HCT116 (cell line): Measurements from ENCODE around the gene BBS4. TPM values are rescaled to one million over a fixed set of nuclear protein-coding genes. Genes with fewer than 3 reads are reported as not detected.

Source experiments
- ATAC-seq: fragments of 200-7000 bp; cut with Tn5 transposase; 2 replicates; pipeline ENCODE4 v1.9.1; 2020; ENCODE audit warnings: mild to moderate bottlenecking, moderate library complexity
- BruUV-seq: library from RNA; stranded (reverse); fragments of 400-500 nt; replicated peaks from 2 replicates; lab custom pipeline; 2021; lab: Mats Ljungman, UMichigan
- CTCF ChIA-PET: fragments of 300-600 bp; sonication (Branson Sonifier 250); formaldehyde crosslinking; loops from one replicate; lab custom pipeline; 2021; ENCODE audit warnings: antibody characterized with exemption; lab: Charles Lee
- POLR2A ChIA-PET: fragments of 300-600, 350-600 bp; sonication (Branson Sonifier 250); formaldehyde crosslinking; loops from one replicate; lab custom pipeline; 2021; ENCODE audit warnings: antibody characterized with exemption; lab: Charles Lee
- RAD21 ChIA-PET, 2 experiments: fragments of 300-600 bp; sonication (Branson Sonifier 250); formaldehyde crosslinking; loops; one replicate each; lab custom pipeline; 2023; ENCODE audit warnings: low total read pairs in 2 of 2; ENCODE audit not compliant: uncharacterized antibody in 2 of 2, unreplicated experiment in 2 of 2, low non-redundant PET in 1 of 2; lab: Charles Lee
- DNase-seq: peaks from one replicate; pipeline ENCODE4 v3.0.0-alpha.2; 2010; ENCODE audit warnings: low read depth, low spot score
- H2AFZ ChIP-seq: fragments of 200-600 bp; shearing (Covaris generic), sonication (generic); 2 replicates; pipeline ENCODE4 v1.6.1; 2017; ENCODE audit warnings: low read depth, mixed run types, mixed read lengths, antibody characterized with exemption, low read length; ENCODE audit not compliant: poor library complexity, severe bottlenecking
- H3K27ac ChIP-seq: 2 replicates; pipeline ENCODE4 v1.5.1; 2012; ENCODE audit warnings: low read depth, low read length
- H3K27me3 ChIP-seq: fragments of 200-600 bp; sonication (generic); 2 replicates; pipeline ENCODE4 v1.6.1; 2016; ENCODE audit warnings: mixed run types, low read length, mixed read lengths; ENCODE audit not compliant: insufficient read depth
- H3K36me3 ChIP-seq, 2 experiments: fragments of 200-500 bp in 1 of 2; fragments of 200-600 bp in 1 of 2; sonication (Bioruptor generic) in 1 of 2; sonication (generic) in 1 of 2; 2 replicates each; pipeline versions ENCODE4 v1.5.1 to v1.6.1; 2014 to 2016; ENCODE audit warnings: low read length in 2 of 2, inconsistent platforms in 1 of 2, mixed read lengths in 1 of 2, mixed run types in 1 of 2; ENCODE audit not compliant: insufficient read depth in 2 of 2, control insufficient read depth in 1 of 2
- H3K4me1 ChIP-seq, 2 experiments: fragments of 200-600 bp in 1 of 2; sonication (generic) in 1 of 2; 2 replicates each; pipeline versions ENCODE4 v1.5.1 to v1.6.1; 2012 to 2017; ENCODE audit warnings: low read length in 2 of 2, inconsistent platforms in 1 of 2, mild to moderate bottlenecking in 1 of 2, mixed read lengths in 1 of 2, mixed run types in 1 of 2, moderate library complexity in 1 of 2; ENCODE audit not compliant: insufficient read depth in 2 of 2, control insufficient read depth in 1 of 2
- H3K4me2 ChIP-seq: fragments of 200-600 bp; sonication (generic); 2 replicates; pipeline ENCODE4 v1.6.1; 2017; ENCODE audit warnings: mixed run types, low read length, mixed read lengths
- H3K4me3 ChIP-seq, 2 experiments: fragments of 200-600 bp in 1 of 2; sonication (generic) in 1 of 2; replicated peaks in 1 of 2; 2 replicates each; pipeline ENCODE4 v1.5.1; 2011 to 2016; ENCODE audit warnings: low read length in 2 of 2, control low read depth in 1 of 2, low read depth in 1 of 2, mild to moderate bottlenecking in 1 of 2, mixed read lengths in 1 of 2, mixed run types in 1 of 2
- H3K79me2 ChIP-seq: fragments of 200-600 bp; sonication (generic); 2 replicates; pipeline ENCODE4 v1.6.1; 2017; ENCODE audit warnings: mild to moderate bottlenecking, mixed run types, low read length, moderate library complexity, mixed read lengths; ENCODE audit not compliant: insufficient read depth
- H3K9ac ChIP-seq: fragments of 200-600 bp; sonication (generic); 2 replicates; pipeline ENCODE4 v1.6.1; 2016; ENCODE audit warnings: low read length, mixed read lengths
- H3K9me2 ChIP-seq: fragments of 200-600 bp; sonication (generic), shearing (Covaris generic); 2 replicates; pipeline ENCODE4 v1.6.1; 2017; ENCODE audit warnings: mixed run types, mild to moderate bottlenecking, moderate library complexity; ENCODE audit not compliant: insufficient read depth
- H3K9me3 ChIP-seq, 2 experiments: fragments of 200-500 bp in 1 of 2; fragments of 200-600 bp in 1 of 2; sonication (Bioruptor generic) in 1 of 2; sonication (generic) in 1 of 2; 2 replicates each; pipeline ENCODE4 v1.6.1; 2014 to 2017; ENCODE audit warnings: low read length in 2 of 2, mixed read lengths in 2 of 2, inconsistent platforms in 1 of 2, low read depth in 1 of 2, mild to moderate bottlenecking in 1 of 2, mixed run types in 1 of 2, moderate library complexity in 1 of 2; ENCODE audit not compliant: control insufficient read depth in 1 of 2, insufficient read depth in 1 of 2
- H4K20me1 ChIP-seq: fragments of 200-600 bp; sonication (generic), shearing (Covaris generic); 2 replicates; pipeline ENCODE4 v1.6.1; 2017; ENCODE audit warnings: mixed run types, mild to moderate bottlenecking, moderate library complexity; ENCODE audit not compliant: insufficient read depth
- EZH2phosphoT487 ChIP-seq: fragments of 200-600 bp; IDR thresholded peaks from 2 replicates; pipeline ENCODE4 v1.6.1; 2018; ENCODE audit warnings: antibody characterized with exemption, borderline replicate concordance
- JUND ChIP-seq: IDR thresholded peaks from 2 replicates; pipeline ENCODE4 v1.6.1; 2012
- YY1 ChIP-seq: IDR thresholded peaks from 2 replicates; pipeline ENCODE4 v1.6.1; 2011; ENCODE audit warnings: low read length, low read depth, moderate library complexity, mild to moderate bottlenecking; ENCODE audit not compliant: insufficient replicate concordance; ENCODE audit errors: extremely low read depth
- ZBTB33 ChIP-seq: IDR thresholded peaks from 2 replicates; pipeline ENCODE4 v1.6.1; 2011; ENCODE audit warnings: mild to moderate bottlenecking, low read length, moderate library complexity; ENCODE audit not compliant: insufficient replicate concordance; ENCODE audit errors: extremely low read depth
- intact Hi-C: fragments of 100-400 bp; cut with micrococcal nuclease; formaldehyde crosslinking; loops from 2 replicates; pipeline ENCODE4 v1.10.0; 2022
- total RNA-seq: library from RNA; stranded (reverse); gene quantifications from one replicate; pipeline ENCODE4 v1.2.1, GENCODE V29; 2021; ENCODE audit not compliant: unreplicated experiment
- TF ChIP-seq, protein P1 (sequence below), 3 experiments: fragments of 200-600 bp in 1 of 3; sonication (generic) in 1 of 3; IDR thresholded peaks in 2 of 3; conservative IDR thresholded peaks in 1 of 3; 2 replicates each; pipeline ENCODE4 v1.5.1; 2012 to 2017; ENCODE audit warnings: low read depth in 2 of 3, low read length in 2 of 3, antibody characterized with exemption in 1 of 3, borderline replicate concordance in 1 of 3, control low read depth in 1 of 3, mild to moderate bottlenecking in 1 of 3, mixed read lengths in 1 of 3, mixed run types in 1 of 3, moderate library complexity in 1 of 3; ENCODE audit not compliant: insufficient read depth in 1 of 3

BBS4 gene
- total RNA-seq, 1 experiment from 2014 or later = 10.0 TPM

- Histone ChIP-seq H3K27ac (no peak overlapping the region), H3K4me3 (no peak overlapping the region), H3K9me3 (peaks cover 0 to 18% of the 10 kb centered on the region in 2 experiments; a peak in 2 of 4 replicates), H3K9ac (no peak overlapping the region), H3K36me3 (peaks cover 27 to 49% of the 10 kb centered on the region in 2 experiments; a peak in 3 of 4 replicates), H3K4me2 (no peak overlapping the region), H3K4me1 (no peaks in the 10 kb centered on the region), H2AFZ (no peak overlapping the region), H3K27me3 (no peaks in the 10 kb centered on the region), H3K9me2 (no peaks in the 10 kb centered on the region), H3K79me2 (peaks cover 62% of the 10 kb centered on the region), H4K20me1 (no peaks in the 10 kb centered on the region; the same call in 1 of the 2 replicates)
- ATAC-seq (no peak), DNase-seq (no peak)
- intact Hi-C loops = no loop called here
- RAD21 ChIA-PET = no interaction called here
- CTCF ChIA-PET = no interaction called here
- BruUV-seq = no TSS peak
- TF ChIP-seq EZH2phosphoT487 (no peak), ZBTB33 (no peak), JUND (no peak), YY1 (no peak)
- TF ChIP-seq, protein P1, sequence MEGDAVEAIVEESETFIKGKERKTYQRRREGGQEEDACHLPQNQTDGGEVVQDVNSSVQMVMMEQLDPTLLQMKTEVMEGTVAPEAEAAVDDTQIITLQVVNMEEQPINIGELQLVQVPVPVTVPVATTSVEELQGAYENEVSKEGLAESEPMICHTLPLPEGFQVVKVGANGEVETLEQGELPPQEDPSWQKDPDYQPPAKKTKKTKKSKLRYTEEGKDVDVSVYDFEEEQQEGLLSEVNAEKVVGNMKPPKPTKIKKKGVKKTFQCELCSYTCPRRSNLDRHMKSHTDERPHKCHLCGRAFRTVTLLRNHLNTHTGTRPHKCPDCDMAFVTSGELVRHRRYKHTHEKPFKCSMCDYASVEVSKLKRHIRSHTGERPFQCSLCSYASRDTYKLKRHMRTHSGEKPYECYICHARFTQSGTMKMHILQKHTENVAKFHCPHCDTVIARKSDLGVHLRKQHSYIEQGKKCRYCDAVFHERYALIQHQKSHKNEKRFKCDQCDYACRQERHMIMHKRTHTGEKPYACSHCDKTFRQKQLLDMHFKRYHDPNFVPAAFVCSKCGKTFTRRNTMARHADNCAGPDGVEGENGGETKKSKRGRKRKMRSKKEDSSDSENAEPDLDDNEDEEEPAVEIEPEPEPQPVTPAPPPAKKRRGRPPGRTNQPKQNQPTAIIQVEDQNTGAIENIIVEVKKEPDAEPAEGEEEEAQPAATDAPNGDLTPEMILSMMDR (IDR thresholded peaks at IDR 0.05 in 2 of 3, conservative IDR thresholded peaks at IDR 0.05 in 1 of 3; ENCODE audit: borderline replicate concordance in 1 of 3, insufficient read depth in 1 of 3, low read depth in 2 of 3, low read length in 2 of 3) = no peak; a peak in 1 of 6 replicates
- POLR2A ChIA-PET = no interaction called here
These were observed 85.3 kb downstream of the BBS4 start for GRCh38 chr15:72771329-72771725.
